SK-N-MC (cell line): ENCODE data around the gene SLC8A2.

Experiments used
- DNase-seq: peaks from one replicate; pipeline ENCODE4 v3.0.0-alpha.2; 2011; ENCODE audit warnings: low read depth, low spot score
- H3K27ac ChIP-seq: fragments of 200-600 bp; sonication (generic); 2 replicates; pipeline ENCODE4 v1.5.1; 2016; ENCODE audit warnings: mixed run types
- H3K36me3 ChIP-seq: fragments of 200-600 bp; sonication (generic); 2 replicates; pipeline ENCODE4 v1.6.1; 2017; ENCODE audit warnings: antibody characterized with exemption, low read length, mixed read lengths; ENCODE audit not compliant: insufficient read depth
- H3K4me3 ChIP-seq: fragments of 200-600 bp; sonication (generic); 2 replicates; pipeline ENCODE4 v1.5.1; 2016
- H3K9ac ChIP-seq: fragments of 200-600 bp; sonication (generic); 2 replicates; pipeline ENCODE4 v1.8.0; 2017; ENCODE audit warnings: mixed run types, mixed read lengths; ENCODE audit not compliant: insufficient read length
- H3K9me3 ChIP-seq: fragments of 200-600 bp; sonication (generic); 2 replicates; pipeline ENCODE4 v1.6.1; 2017; ENCODE audit warnings: low read depth, mild to moderate bottlenecking, antibody characterized with exemption, low read length, moderate library complexity, mixed read lengths
- EZH2 ChIP-seq: fragments of 200-600 bp; sonication (generic); IDR thresholded peaks from one replicate; pipeline ENCODE4 v1.6.1; 2017; ENCODE audit warnings: antibody characterized with exemption
- FOXP2 ChIP-seq: optimal IDR thresholded peaks from 2 replicates; pipeline ENCODE3; 2011; ENCODE audit warnings: mild to moderate bottlenecking, moderate library complexity; ENCODE audit not compliant: insufficient read depth; ENCODE audit errors: extremely low read length, control extremely low read depth
- POLR2AphosphoS5 ChIP-seq: IDR thresholded peaks from 2 replicates; pipeline ENCODE4 v1.6.1; 2012; ENCODE audit warnings: mild to moderate bottlenecking, low read depth, low read length, borderline replicate concordance

The SLC8A2 gene

DNA sequence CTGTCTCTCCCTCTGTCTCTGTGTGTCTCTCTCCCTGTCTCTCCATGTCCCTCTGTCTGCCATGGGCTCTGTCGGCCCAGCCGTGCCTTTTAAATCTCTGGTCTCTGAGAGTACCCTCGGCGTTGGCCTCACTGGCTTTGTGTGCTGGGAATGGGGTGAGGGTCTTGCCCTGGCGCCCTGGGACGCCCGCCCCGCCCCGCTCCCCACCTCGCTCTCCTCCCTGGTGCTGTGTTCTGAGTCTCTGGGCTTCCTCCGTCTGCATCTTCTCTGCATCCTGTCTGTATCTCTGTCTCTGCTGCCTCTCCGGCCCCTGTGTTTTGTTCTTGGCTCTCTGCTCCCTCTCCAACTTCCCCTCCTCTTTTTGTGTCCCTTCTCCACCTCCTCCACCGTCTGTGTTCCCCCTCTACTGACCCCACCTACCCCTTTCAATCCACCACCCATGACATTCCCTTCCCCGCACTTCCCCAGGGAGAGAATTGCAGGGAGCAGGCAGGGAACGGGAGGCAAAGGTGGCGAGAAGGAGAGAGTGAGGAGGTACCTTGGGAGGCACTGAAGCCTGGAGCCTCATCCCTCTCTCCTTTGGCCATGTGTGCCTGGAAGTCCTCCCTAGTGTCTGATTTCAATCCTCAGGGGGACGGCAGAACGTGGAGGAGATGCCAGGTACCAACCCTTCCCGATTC lies 48.4 kb downstream of the SLC8A2 start:
- H3K9me3 ChIP-seq: no peaks in the 10 kb centered on the region
- H3K9ac ChIP-seq: no peak overlapping the region
- H3K4me3 ChIP-seq: no peak overlapping the region
- no peak overlapping the region for H3K27ac ChIP-seq
- TF ChIP-seq POLR2AphosphoS5: no peak
- no peak for TF ChIP-seq FOXP2
- no peak for TF ChIP-seq EZH2
- H3K36me3 ChIP-seq: no peaks in the 10 kb centered on the region
- no peak for DNase-seq

DNA sequence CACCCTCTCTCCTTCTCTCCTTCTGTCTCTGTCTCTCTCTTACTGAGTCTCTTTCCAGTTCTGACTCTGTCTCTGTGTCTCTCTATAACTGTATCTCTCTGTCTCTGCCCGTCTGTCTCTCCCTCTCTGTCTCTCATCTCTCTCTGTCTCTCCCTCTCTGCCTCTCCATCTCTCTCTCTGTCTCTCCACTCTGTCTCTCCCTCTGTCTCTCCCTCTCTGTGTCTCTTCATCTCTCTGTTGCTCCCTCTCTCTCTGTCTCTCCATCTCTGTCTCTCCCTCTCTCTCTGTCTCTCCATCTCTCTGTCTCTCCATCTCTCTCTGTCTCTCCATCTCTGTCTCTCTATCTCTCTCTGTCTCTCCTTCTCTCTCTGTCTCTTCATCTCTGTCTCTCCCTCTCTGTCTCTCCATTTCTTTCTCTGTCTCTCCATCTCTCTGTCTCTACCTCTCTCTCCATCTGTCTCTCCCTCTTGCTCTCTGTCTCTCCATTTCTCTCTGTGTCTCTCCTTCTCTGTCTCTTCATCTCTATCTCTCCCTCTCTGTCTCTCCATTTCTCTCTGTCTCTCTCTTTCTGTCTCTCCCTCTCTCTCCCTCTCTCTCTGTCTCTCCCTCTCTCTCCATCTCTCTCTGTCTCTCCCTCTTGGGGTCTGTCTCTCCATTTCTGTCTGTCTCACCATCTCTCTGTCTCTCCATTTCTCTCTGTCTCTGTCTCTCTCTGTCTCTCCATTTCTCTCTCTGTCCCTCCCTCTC lies 49.1 kb downstream of the SLC8A2 start:
- no peak overlapping the region for H3K9ac ChIP-seq
- TF ChIP-seq EZH2: no peak
- TF ChIP-seq POLR2AphosphoS5: no peak
- TF ChIP-seq FOXP2: no peak
- no peaks in the 10 kb centered on the region for H3K9me3 ChIP-seq
- H3K4me3 ChIP-seq: no peak overlapping the region
- H3K27ac ChIP-seq: no peak overlapping the region
- H3K36me3 ChIP-seq: no peaks in the 10 kb centered on the region
- no peak for DNase-seq

DNA sequence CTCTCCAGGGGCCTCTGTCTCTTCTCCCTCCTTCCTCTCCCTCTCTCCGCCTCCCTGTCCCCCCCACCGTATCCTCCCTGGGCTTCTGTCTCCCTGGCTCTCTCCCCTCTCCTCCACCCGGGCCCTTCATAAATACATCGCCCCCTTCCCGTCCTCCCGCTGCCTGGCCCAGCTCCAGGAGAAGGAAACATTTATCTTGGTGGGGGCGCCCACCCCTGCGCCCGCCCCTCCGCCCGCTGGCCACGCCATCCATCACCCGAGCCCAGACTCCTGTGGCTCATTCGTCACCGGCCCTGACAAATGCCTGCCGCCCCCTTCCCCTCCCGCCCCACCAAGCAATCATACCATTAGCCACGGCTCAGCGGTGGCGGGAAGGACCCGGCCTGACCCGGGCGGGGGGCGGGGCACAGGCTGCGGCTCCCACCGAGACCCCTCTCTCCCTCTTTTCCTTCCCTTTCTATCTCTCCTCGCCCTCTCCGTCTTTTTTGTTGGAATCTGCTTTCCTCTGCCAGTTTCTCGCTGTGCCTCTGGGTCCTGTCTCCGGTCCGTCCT lies 49.8 kb downstream of the SLC8A2 start:
- Histone ChIP-seq H3K9me3 (no peaks in the 10 kb centered on the region), H3K36me3 (no peaks in the 10 kb centered on the region), H3K27ac (no peak overlapping the region), H3K4me3 (no peak overlapping the region), H3K9ac (no peak overlapping the region)
- DNase-seq: no peak
- no peak for TF ChIP-seq EZH2
- no peak for TF ChIP-seq FOXP2
- no peak for TF ChIP-seq POLR2AphosphoS5

DNA sequence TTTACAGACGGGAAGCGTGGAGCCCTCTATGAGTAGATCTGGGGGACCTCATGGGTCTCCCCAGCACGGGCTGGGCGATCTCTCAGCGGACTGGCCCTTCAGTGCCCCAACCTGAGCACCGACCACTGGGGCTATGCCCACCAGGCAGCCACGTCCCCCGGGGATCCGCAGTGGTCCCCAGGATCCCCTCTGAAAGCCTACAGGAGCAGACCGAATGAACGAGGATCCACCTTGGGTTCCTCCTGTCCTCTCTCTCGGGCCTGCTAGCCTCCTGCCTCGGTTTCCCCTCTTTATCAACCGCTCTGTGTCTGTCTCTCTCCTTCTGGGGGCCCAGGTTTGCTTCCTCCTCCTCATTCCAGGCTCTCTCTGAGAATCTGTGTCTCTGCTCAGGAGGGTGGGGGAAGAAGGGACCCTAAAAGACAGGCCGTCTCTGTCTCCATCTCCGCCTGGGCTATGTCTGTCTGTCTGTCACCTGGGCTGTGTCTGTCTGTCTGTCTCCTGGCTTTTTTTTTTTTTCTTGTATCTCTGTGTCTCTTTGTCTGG lies 50.4 kb downstream of the SLC8A2 start:
- DNase-seq: no peak
- no peak overlapping the region for H3K27ac ChIP-seq
- no peak overlapping the region for H3K4me3 ChIP-seq
- H3K9me3 ChIP-seq: no peaks in the 10 kb centered on the region
- TF ChIP-seq FOXP2 (no peak), POLR2AphosphoS5 (no peak), EZH2 (no peak)
- H3K36me3 ChIP-seq: no peaks in the 10 kb centered on the region
- H3K9ac ChIP-seq: no peak overlapping the region

DNA sequence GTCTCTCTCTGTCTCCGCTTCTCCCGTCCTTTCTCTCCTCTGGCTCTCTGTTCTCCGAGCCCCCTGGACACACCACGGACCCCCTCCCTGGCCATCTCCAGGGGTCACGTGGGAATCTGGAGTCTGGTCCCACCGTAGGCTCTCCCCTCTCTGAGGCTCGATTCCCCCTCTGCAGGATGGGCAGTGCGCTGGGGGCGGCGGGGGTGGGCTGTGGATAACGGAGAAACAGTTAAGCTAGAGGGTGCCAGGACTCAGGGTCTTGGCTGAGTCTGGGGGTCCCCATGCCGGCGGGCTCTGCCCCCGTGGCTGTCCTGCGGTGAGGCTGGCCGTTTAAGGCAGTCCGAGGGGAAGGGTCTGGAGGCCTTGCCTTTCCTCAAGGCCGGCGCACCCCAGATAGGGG lies 51.9 kb downstream of the SLC8A2 start:
- Histone ChIP-seq H3K27ac (no peak overlapping the region), H3K36me3 (no peaks in the 10 kb centered on the region), H3K4me3 (no peak overlapping the region), H3K9me3 (no peaks in the 10 kb centered on the region), H3K9ac (no peak overlapping the region)
- no peak for DNase-seq
- TF ChIP-seq FOXP2: no peak
- TF ChIP-seq POLR2AphosphoS5: no peak
- TF ChIP-seq EZH2: no peak

DNA sequence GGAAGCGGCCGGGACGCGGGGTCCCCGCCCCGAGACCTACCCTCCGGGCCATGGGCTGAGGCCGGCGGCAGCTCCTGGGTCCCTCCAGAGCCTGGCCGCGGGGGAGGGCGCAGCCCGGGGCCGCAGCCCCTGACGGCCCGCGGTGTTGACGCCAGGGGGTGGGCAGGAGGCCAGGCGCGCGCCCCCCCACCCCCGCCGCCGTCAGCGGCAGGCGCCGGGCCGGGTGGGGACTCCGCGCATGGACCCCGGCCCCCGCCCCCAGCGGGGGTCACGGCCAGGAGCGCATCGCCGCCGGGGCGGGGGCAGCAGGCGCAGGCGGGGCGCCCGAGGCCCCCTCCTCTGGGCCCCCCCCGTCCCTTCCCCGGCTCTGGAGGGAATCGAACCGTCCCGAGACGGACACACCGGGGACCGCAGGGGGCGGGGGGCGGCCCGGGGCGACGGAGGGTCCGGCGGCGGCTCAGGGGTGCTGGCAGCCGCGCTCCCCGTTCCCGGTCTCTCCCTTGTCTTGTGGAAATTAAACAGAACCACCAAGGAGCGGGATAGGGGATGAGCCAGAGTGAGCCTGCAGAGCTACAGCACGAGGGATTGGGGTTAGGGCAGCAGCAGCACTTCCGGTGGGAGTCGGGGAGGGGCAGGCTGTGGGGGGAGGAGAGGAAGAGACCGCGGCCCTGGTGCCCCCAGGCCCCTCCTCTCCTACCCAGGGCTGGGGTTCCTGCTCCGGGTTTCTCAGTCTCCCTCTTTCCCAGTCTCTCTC lies 52.5 kb downstream of the SLC8A2 start, which contains the start of gene MEIS3:
MEIS3 (minus strand) TSS at position 498 of the 754 bp plus-strand sequence; CDS start at position 52, 446 bp downstream.
- TF ChIP-seq FOXP2: no peak
- TF ChIP-seq EZH2: no peak
- no peak for TF ChIP-seq POLR2AphosphoS5
- H3K27ac ChIP-seq: no peak within 1 kb of the TSS
- no peaks in the 10 kb centered on the region for H3K36me3 ChIP-seq
- H3K4me3 ChIP-seq: peak within 1 kb of the TSS; percentile 51
- H3K9me3 ChIP-seq: no peaks in the 10 kb centered on the region
- no peak for DNase-seq
- H3K9ac ChIP-seq: no peak within 1 kb of the TSS

DNA sequence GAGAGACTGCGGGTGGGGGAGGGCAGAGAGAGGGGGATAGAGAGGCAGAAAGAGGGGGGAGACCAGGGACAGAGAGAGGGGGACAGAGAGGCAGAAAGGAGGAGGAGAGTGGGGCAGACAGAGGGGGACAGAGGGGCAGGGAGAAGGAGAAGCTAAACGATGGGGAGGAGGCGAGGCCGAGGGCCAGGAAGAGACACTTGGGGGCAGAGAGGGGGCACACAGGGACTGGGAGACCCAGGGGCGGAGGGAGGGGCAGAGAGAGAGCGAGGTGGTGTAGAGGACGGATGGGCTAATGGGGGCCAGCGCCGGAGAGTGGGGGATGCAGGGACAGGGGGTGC lies 53.0 kb downstream of the SLC8A2 start:
- DNase-seq: no peak
- TF ChIP-seq POLR2AphosphoS5 (no peak), EZH2 (no peak), FOXP2 (no peak)
- H3K4me3 ChIP-seq: peak overlapping the region; percentile 51; the same call in 1 of the 2 replicates
- no peak overlapping the region for H3K9ac ChIP-seq
- H3K9me3 ChIP-seq: no peaks in the 10 kb centered on the region
- no peaks in the 10 kb centered on the region for H3K36me3 ChIP-seq
- no peak overlapping the region for H3K27ac ChIP-seq
